ENCODE results near the gene ARAP2. TPM values are rescaled to one million over a fixed set of nuclear protein-coding genes. Genes with fewer than 3 reads are reported as not detected.
A peak's percentile ranks its signal among the peaks of the same experiment; 100 is the strongest.

Gene ARAP2
- total RNA-seq, 1 donor from 2014 or later = 29.5 TPM

DNA sequence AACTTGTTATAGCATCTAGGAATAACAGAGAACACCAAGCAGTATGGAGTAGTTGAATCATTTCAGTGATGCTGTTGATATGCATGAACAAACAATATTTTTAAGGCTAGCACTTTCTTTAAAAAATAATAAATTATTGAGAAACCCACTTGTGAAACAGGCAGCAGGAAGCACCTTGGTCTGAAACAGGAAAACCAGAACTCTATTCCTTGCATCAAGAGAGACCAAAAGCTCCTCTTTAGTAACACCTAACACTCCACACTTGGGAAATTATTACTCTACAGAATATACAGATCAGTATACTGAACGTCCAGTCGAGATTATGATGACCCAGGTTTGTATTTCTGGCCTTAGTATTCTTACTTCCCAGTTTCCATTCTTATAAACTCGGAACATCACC, 129.0 kb downstream of the ARAP2 start:
- Mint-ChIP-seq H3K27ac (no peak overlapping the region), H3K27me3 (ENCODE audit: low read depth) (no peaks in the 10 kb centered on the region), H3K4me3 (ENCODE audit: low read depth) (no peak overlapping the region), H3K9me3 (no peaks in the 10 kb centered on the region), H3K4me1 (ENCODE audit: low read depth) (no peaks in the 10 kb centered on the region), H3K36me3 (ENCODE audit: low read depth) (peaks cover 50% of the 10 kb centered on the region)
- intact Hi-C loops (cut with micrococcal nuclease) = no loop called here
- no peak for DNase-seq (ENCODE audit: low spot score)

DNA sequence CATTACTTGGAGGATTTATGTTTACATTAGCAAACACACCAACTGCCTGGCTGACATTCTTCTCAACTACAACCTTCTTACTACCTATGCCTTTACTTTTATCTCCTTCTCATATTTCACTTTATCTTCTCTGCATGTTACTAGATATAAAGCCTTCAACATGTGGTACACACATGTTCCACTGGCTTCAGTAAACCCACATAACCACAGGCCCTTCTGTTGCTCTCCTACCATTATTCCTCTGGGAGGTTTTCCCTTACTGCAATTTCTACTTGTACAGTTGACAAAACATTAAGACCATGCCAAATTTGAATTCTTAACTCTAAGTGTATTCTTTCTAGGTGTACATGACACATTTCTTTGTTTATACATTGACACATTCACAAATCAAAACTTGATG, 133.1 kb downstream of the ARAP2 start:
- no peak for DNase-seq (ENCODE audit: low spot score)
- Mint-ChIP-seq H3K36me3 (ENCODE audit: low read depth) (peaks cover 28% of the 10 kb centered on the region), H3K4me1 (ENCODE audit: low read depth) (no peaks in the 10 kb centered on the region), H3K27ac (no peak overlapping the region), H3K27me3 (ENCODE audit: low read depth) (no peaks in the 10 kb centered on the region), H3K9me3 (no peaks in the 10 kb centered on the region), H3K4me3 (ENCODE audit: low read depth) (no peak overlapping the region)
- intact Hi-C loops (cut with micrococcal nuclease) = no loop called here

DNA sequence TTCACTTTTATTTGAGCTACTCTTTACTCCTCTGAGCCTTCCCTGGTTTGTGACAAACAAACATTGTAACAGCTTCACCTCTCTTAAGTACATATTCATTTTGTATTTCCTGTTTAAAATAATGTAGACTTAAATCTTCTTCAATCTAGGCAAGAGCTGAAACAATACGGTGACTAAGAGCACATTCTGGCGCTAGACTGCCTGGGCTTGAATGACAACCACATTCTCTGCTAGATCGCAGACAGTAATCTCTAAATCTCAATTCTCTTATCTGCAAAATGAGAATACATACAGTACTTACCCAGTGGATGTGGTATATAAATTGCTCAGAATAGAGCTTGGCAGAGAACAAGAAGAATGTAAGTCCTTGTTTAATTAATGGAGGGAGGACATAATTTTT, 144.8 kb downstream of the ARAP2 start:
- DNase-seq (ENCODE audit: low spot score) = peak; percentile 30
- no peak overlapping the region for H3K4me3 Mint-ChIP-seq (ENCODE audit: low read depth)
- intact Hi-C loops (cut with micrococcal nuclease) = loop anchor here (1.0 to 5.0 kb wide), 3 partner anchors 18 to 293 kb away; no protein-coding TSS in a partner anchor
- H3K27me3 Mint-ChIP-seq (ENCODE audit: low read depth) = no peaks in the 10 kb centered on the region
- peaks cover 5% of the 10 kb centered on the region for H3K9me3 Mint-ChIP-seq
- H3K36me3 Mint-ChIP-seq (ENCODE audit: low read depth) = peaks cover 69% of the 10 kb centered on the region
- peaks cover 23% of the 10 kb centered on the region for H3K4me1 Mint-ChIP-seq (ENCODE audit: low read depth)
- peak overlapping the region; percentile 71 for H3K27ac Mint-ChIP-seq

DNA sequence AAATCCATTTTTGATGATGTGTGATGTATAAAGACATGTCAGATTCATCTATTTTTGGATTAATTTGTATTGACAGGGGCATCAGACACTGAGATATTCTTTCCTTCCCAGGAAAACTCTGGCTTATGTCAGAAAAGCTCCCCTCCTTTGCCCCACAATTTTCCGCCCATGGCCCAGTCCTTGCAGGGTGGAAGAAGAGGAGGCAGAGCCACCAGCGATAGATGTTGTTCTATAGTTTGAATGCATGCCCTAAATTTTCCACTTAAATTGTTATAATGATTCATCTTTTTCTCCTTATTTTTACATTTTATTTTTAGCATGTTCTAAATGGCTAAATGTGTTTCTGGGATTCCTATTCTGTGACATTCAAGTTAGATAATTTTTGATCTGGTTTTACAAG, 149.3 kb downstream of the ARAP2 start:
- DNase-seq (ENCODE audit: low spot score) = no peak
- peaks cover 66% of the 10 kb centered on the region for H3K36me3 Mint-ChIP-seq (ENCODE audit: low read depth)
- H3K27ac Mint-ChIP-seq = no peak overlapping the region
- peaks cover 5% of the 10 kb centered on the region for H3K9me3 Mint-ChIP-seq
- no peak overlapping the region for H3K4me3 Mint-ChIP-seq (ENCODE audit: low read depth)
- peaks cover 11% of the 10 kb centered on the region for H3K4me1 Mint-ChIP-seq (ENCODE audit: low read depth)
- H3K27me3 Mint-ChIP-seq (ENCODE audit: low read depth) = no peaks in the 10 kb centered on the region
- intact Hi-C loops (cut with micrococcal nuclease) = loop anchor here (5.0 kb wide), 1 partner anchor 297 kb away; no protein-coding TSS in a partner anchor

DNA sequence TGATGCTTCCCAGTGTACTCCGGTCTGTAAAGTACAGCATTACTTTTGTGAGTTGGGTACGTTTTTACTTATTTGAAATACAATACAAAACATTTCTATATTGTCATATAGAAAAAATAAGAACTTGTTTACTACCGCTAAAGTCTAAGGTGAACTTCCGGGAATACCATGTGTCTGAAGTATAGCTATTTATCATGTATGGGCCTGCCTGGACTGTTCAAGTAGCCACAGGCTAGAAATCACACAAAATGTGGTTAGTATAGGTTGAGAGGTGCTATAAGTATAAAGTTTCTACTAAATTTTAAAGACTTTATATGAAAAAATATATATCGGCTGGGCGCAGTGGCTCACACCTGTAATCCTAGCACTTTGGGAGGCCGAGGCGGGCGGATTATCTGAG, 152.3 kb downstream of the ARAP2 start:
- H3K27ac Mint-ChIP-seq = no peak overlapping the region
- intact Hi-C loops (cut with micrococcal nuclease) = no loop called here
- DNase-seq (ENCODE audit: low spot score) = no peak
- H3K36me3 Mint-ChIP-seq (ENCODE audit: low read depth) = peaks cover 47% of the 10 kb centered on the region
- H3K9me3 Mint-ChIP-seq = no peaks in the 10 kb centered on the region
- H3K4me3 Mint-ChIP-seq (ENCODE audit: low read depth) = no peak overlapping the region
- H3K27me3 Mint-ChIP-seq (ENCODE audit: low read depth) = no peaks in the 10 kb centered on the region
- peaks cover 1% of the 10 kb centered on the region for H3K4me1 Mint-ChIP-seq (ENCODE audit: low read depth)

DNA sequence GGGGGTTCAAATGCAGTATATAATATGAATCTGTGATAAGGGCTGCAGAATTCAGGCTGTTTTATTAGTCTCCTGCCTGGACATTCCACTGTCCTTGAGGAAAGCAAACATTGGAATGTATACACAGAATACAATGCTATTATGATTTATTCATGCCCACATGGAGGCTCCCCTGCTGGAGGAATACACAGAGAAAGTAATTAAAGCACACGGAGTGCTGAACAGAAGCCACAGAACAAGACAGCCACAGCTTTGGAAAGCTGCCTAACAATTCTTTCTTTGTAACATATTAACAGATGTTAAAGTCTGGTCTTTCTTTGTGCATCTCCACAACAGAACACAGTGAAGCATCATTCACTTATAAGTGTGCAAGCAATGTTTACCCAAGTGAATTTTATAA, 155.8 kb downstream of the ARAP2 start:
- intact Hi-C loops (cut with micrococcal nuclease) = no loop called here
- no peaks in the 10 kb centered on the region for H3K27me3 Mint-ChIP-seq (ENCODE audit: low read depth)
- no peak for DNase-seq (ENCODE audit: low spot score)
- no peak overlapping the region for H3K27ac Mint-ChIP-seq
- H3K36me3 Mint-ChIP-seq (ENCODE audit: low read depth) = peaks cover 40% of the 10 kb centered on the region
- no peak overlapping the region for H3K4me3 Mint-ChIP-seq (ENCODE audit: low read depth)
- H3K9me3 Mint-ChIP-seq = no peaks in the 10 kb centered on the region
- peaks cover 17% of the 10 kb centered on the region for H3K4me1 Mint-ChIP-seq (ENCODE audit: low read depth)

DNA sequence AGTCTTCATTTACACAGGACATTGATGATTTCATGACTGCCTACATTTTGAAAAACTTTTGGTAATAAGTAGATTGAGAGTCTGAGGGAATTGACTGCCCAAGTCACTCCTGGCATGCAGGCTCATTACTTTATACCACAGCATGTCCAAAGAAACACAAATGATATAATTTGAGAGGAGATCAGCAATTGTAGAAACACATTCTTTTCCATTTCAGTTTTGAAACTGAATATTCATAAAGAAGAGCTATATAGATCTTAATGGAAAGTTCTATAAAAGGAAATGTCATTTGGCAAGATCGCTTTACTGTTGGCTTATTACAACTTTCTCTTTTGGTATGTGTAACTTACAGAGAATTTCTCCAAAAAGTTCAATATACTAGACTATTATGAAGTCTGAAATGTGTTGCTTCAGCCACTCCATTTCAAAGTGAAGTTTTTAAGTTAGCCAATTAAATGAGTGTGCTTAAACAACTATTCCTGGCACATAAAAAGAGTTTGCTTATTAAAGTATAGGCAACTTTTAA, 158.0 kb downstream of the ARAP2 start:
- intact Hi-C loops (cut with micrococcal nuclease) = no loop called here

DNA sequence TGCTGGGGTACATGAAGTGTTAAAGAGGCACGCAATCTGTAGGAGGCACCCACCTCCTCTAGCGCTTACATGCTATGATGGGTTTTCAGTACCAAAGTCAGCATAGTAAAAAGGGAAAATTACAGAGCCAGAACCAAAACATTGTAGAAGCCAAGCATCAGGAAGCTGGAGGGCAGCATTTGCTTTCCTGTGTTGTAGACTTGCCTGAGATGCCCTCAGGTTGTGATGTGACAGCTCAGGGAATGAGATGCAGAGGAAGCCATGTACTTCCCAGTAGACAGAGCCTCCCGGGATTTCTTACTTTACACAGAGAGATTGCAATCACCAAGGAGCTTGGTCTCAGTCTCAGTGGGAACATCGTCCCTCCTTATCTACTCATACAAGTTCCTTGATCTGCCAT, 161.5 kb downstream of the ARAP2 start:
- no peak for DNase-seq (ENCODE audit: low spot score)
- Mint-ChIP-seq H3K36me3 (ENCODE audit: low read depth) (peaks cover 20% of the 10 kb centered on the region), H3K4me3 (ENCODE audit: low read depth) (no peak overlapping the region), H3K27me3 (ENCODE audit: low read depth) (no peaks in the 10 kb centered on the region), H3K4me1 (ENCODE audit: low read depth) (peaks cover 18% of the 10 kb centered on the region), H3K9me3 (no peaks in the 10 kb centered on the region), H3K27ac (no peak overlapping the region)
- intact Hi-C loops (cut with micrococcal nuclease) = loop anchor here (5.0 kb wide), 3 partner anchors 159 to 264 kb away; partner anchors contain the start of gene ARAP2

More for the DNA sequence above, 158.0 kb downstream of the ARAP2 start:
- H3K4me1 Mint-ChIP-seq (ENCODE audit: low read depth) = peaks cover 18% of the 10 kb centered on the region
- H3K36me3 Mint-ChIP-seq (ENCODE audit: low read depth) = peaks cover 28% of the 10 kb centered on the region
- H3K4me3 Mint-ChIP-seq (ENCODE audit: low read depth) = no peak overlapping the region
- peak overlapping the region; percentile 64 for H3K27ac Mint-ChIP-seq
- H3K27me3 Mint-ChIP-seq (ENCODE audit: low read depth) = no peaks in the 10 kb centered on the region
- no peak for DNase-seq (ENCODE audit: low spot score)
- no peaks in the 10 kb centered on the region for H3K9me3 Mint-ChIP-seq

DNA sequence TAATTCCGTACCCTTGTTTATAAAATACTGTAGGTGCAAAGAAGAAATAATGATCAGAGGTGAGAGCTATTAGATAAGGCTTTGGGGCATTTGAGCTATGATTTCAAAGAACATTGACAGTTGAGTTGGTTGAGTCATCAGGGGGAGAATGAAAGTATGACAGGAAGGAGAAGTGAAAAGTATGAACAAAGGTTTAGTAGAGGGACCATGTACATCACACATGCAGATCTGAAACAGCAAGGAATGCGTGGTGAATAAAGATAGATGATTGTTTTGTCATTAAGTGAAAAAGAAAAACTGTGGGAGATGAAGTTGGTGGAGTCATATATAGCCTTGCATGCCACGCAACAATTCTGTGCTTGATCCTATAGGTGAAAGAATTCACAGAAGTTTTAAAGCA, 163.1 kb downstream of the ARAP2 start:
- intact Hi-C loops (cut with micrococcal nuclease) = loop anchor here (1.0 to 5.0 kb wide), 8 partner anchors 18 to 314 kb away; partner anchors contain the start of gene ARAP2
- no peak for DNase-seq (ENCODE audit: low spot score)
- Mint-ChIP-seq H3K4me1 (ENCODE audit: low read depth) (peaks cover 12% of the 10 kb centered on the region), H3K36me3 (ENCODE audit: low read depth) (peaks cover 18% of the 10 kb centered on the region), H3K4me3 (ENCODE audit: low read depth) (no peak overlapping the region), H3K27me3 (ENCODE audit: low read depth) (no peaks in the 10 kb centered on the region), H3K9me3 (no peaks in the 10 kb centered on the region), H3K27ac (no peak overlapping the region)

DNA sequence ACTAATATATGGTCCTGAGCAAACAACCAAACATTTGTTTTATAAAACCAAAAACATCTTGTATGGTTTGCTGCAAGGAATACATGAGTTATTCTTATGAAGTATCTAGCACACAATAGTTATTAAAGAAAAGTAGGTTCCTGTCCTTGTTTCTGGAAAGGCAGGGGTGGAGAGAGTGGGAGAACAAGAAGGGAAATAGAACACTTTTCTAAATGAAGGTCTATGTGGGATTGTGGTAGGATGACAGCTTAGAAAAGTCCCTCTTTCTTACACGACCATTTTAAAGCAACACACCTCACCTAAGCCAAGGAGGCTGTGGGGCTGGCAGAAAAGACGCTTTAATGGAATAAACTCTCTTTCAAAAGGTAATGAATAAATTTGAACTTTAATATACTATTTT, 164.6 kb downstream of the ARAP2 start:
- intact Hi-C loops (cut with micrococcal nuclease) = loop anchor here (2.0 to 5.0 kb wide), 5 partner anchors 163 to 315 kb away; partner anchors contain the start of gene ARAP2

DNA sequence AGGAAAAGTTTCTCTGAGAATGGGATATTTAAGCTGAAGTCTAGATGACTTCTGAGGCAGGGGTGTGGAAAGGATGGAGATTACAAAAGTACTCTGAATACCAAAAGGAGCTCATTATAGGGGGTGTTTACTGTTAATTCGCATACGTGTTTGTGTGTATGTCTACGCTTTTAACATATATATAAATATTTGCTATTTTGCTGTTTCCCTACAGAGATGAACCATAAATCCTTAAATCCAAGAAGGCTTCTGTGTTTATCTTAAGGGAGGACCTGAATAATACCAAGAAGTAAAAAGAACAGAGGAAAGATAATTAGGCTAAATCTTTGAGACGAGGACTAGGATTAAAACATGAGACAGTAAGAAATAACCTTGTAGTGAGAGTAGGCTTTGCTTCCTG, 166.0 kb downstream of the ARAP2 start:
- no peak overlapping the region for H3K27ac Mint-ChIP-seq
- no peak overlapping the region for H3K4me3 Mint-ChIP-seq (ENCODE audit: low read depth)
- no peaks in the 10 kb centered on the region for H3K9me3 Mint-ChIP-seq
- peaks cover 2% of the 10 kb centered on the region for H3K4me1 Mint-ChIP-seq (ENCODE audit: low read depth)
- H3K36me3 Mint-ChIP-seq (ENCODE audit: low read depth) = peaks cover 17% of the 10 kb centered on the region
- intact Hi-C loops (cut with micrococcal nuclease) = no loop called here
- DNase-seq (ENCODE audit: low spot score) = no peak
- H3K27me3 Mint-ChIP-seq (ENCODE audit: low read depth) = no peaks in the 10 kb centered on the region

More for the DNA sequence above, 164.6 kb downstream of the ARAP2 start:
- Mint-ChIP-seq H3K27ac (no peak overlapping the region), H3K36me3 (ENCODE audit: low read depth) (peaks cover 15% of the 10 kb centered on the region), H3K27me3 (ENCODE audit: low read depth) (no peaks in the 10 kb centered on the region), H3K4me1 (ENCODE audit: low read depth) (peaks cover 6% of the 10 kb centered on the region), H3K9me3 (no peaks in the 10 kb centered on the region), H3K4me3 (ENCODE audit: low read depth) (no peak overlapping the region)
- DNase-seq (ENCODE audit: low spot score) = no peak

DNA sequence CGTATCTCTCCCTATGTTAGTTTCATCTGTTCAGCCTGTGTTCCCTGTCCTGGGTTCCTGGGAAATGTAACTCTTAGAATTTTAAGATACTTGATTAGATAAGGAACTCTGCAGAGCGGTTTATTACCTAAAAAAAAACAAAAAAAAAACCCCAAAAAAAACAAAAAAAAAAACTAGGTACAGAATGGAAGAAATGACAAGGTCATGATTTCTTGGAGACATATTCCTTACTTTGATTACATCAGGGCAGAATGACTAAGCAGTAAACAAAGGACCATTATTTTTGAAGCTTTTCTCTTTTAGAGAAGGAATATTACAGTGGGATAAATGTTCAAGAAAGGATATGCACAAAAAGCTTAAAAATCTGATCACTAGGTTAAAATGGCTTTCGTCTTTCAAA, 171.8 kb downstream of the ARAP2 start:
- H3K36me3 Mint-ChIP-seq (ENCODE audit: low read depth) = peaks cover 45% of the 10 kb centered on the region
- H3K4me1 Mint-ChIP-seq (ENCODE audit: low read depth) = peaks cover 6% of the 10 kb centered on the region
- no peaks in the 10 kb centered on the region for H3K27me3 Mint-ChIP-seq (ENCODE audit: low read depth)
- H3K9me3 Mint-ChIP-seq = no peaks in the 10 kb centered on the region
- intact Hi-C loops (cut with micrococcal nuclease) = no loop called here
- DNase-seq (ENCODE audit: low spot score) = no peak
- no peak overlapping the region for H3K4me3 Mint-ChIP-seq (ENCODE audit: low read depth)
- no peak overlapping the region for H3K27ac Mint-ChIP-seq

DNA sequence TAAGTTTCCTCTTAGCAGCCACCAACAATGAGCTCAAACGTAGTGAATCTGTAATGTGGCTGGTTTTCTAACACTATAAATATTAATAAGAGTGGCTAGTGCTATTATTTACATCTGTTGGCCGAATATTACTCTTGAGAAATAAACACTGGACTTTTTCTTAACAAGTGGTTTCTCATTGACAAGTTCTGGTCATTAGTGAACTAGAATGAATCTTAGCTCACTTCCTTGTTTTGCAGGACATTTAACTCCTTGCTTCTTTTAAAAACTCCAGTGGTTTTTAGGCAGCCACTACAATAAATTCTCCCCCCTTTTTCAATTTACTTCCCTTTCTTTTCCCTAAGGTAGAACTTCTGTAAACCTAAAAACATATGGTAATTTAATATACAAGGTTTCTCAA, 177.2 kb downstream of the ARAP2 start:
- intact Hi-C loops (cut with micrococcal nuclease) = no loop called here
- Mint-ChIP-seq H3K27ac (no peak overlapping the region), H3K9me3 (peaks cover 2% of the 10 kb centered on the region), H3K27me3 (ENCODE audit: low read depth) (no peaks in the 10 kb centered on the region), H3K36me3 (ENCODE audit: low read depth) (peaks cover 46% of the 10 kb centered on the region), H3K4me1 (ENCODE audit: low read depth) (no peaks in the 10 kb centered on the region), H3K4me3 (ENCODE audit: low read depth) (no peak overlapping the region)
- no peak for DNase-seq (ENCODE audit: low spot score)

All from activated T-helper 2 cell treated with anti-CD3 and anti-CD28 coated beads, Interferon-gamma antibody, Interleukin-2, Interleukin-4, amounts not matched to agents 10 μg/mL and 5 μg/mL and 100 μg/mL, durations not matched to agents 14 hours and 24 hours and 36 hours (primary cell).